H9 (cell line): ENCODE data around the gene PIEZO2. TPM values are rescaled to one million over a fixed set of nuclear protein-coding genes. Genes with fewer than 3 reads are reported as not detected.

Source experiments
- DNase-seq: peaks from one replicate; pipeline ENCODE4 v3.0.0-alpha.2; 2017
- H2AFZ ChIP-seq: one replicate; pipeline ENCODE4 v1.6.1; 2013; ENCODE audit warnings: mild to moderate bottlenecking, low read length, control low read depth, moderate library complexity
- H2AK5ac ChIP-seq: 2 replicates; pipeline ENCODE4 v1.6.1; 2013; ENCODE audit warnings: low read length, control low read depth, mixed read lengths; ENCODE audit not compliant: insufficient read length
- H2BK120ac ChIP-seq: one replicate; pipeline ENCODE4 v1.6.1; 2013; ENCODE audit warnings: low read depth, mild to moderate bottlenecking, low read length, control low read depth, inconsistent platforms; ENCODE audit not compliant: poor library complexity, severe bottlenecking
- H2BK12ac ChIP-seq: 2 replicates; pipeline ENCODE4 v1.6.1; 2013; ENCODE audit warnings: low read length, control low read depth, mixed read lengths, low read depth; ENCODE audit not compliant: insufficient read length
- H2BK15ac ChIP-seq: 2 replicates; pipeline ENCODE4 v1.6.1; 2013; ENCODE audit warnings: low read depth, low read length, control low read depth
- H2BK20ac ChIP-seq: one replicate; pipeline ENCODE4 v1.6.1; 2013; ENCODE audit warnings: low read depth, mild to moderate bottlenecking, low read length, control low read depth, inconsistent platforms; ENCODE audit not compliant: poor library complexity, severe bottlenecking
- H2BK5ac ChIP-seq: 2 replicates; pipeline ENCODE4 v1.6.1; 2013; ENCODE audit warnings: low read length, control low read depth, mixed read lengths; ENCODE audit not compliant: insufficient read length
- H3K14ac ChIP-seq: 2 replicates; pipeline ENCODE4 v1.6.1; 2013; ENCODE audit warnings: low read length, control low read depth; ENCODE audit not compliant: insufficient read depth
- H3K18ac ChIP-seq: 2 replicates; pipeline ENCODE4 v1.6.1; 2013; ENCODE audit warnings: low read depth, mild to moderate bottlenecking, mixed read lengths, low read length, control low read depth; ENCODE audit not compliant: insufficient read length
- H3K23ac ChIP-seq: 2 replicates; pipeline ENCODE4 v1.6.1; 2013; ENCODE audit warnings: low read length, control low read depth, mixed read lengths, low read depth; ENCODE audit not compliant: insufficient read length
- H3K23me2 ChIP-seq: 2 replicates; pipeline ENCODE4 v1.6.1; 2013; ENCODE audit warnings: low read depth, mild to moderate bottlenecking, mixed read lengths, low read length, control low read depth; ENCODE audit not compliant: insufficient read length, poor library complexity, severe bottlenecking
- H3K27ac ChIP-seq: 2 replicates; pipeline ENCODE4 v1.5.1; 2013; ENCODE audit warnings: low read length, control low read depth, mixed read lengths, low read depth; ENCODE audit not compliant: insufficient read length
- H3K27me3 ChIP-seq: 2 replicates; pipeline ENCODE4 v1.6.1; 2013; ENCODE audit warnings: low read length, control low read depth, inconsistent platforms; ENCODE audit not compliant: insufficient read depth
- H3K4ac ChIP-seq: 2 replicates; pipeline ENCODE4 v1.6.1; 2013; ENCODE audit warnings: low read depth, mild to moderate bottlenecking, control low read depth, inconsistent platforms, low read length, moderate library complexity
- H3K4me1 ChIP-seq: 2 replicates; pipeline ENCODE4 v1.6.1; 2013; ENCODE audit warnings: low read length, control low read depth, inconsistent platforms; ENCODE audit not compliant: insufficient read depth
- H3K4me2 ChIP-seq: 2 replicates; pipeline ENCODE4 v1.6.1; 2013; ENCODE audit warnings: low read length, control low read depth, mixed read lengths; ENCODE audit not compliant: insufficient read length, insufficient read depth
- H3K56ac ChIP-seq: 2 replicates; pipeline ENCODE4 v1.6.1; 2013; ENCODE audit warnings: low read depth, mild to moderate bottlenecking, mixed read lengths, low read length, control low read depth; ENCODE audit not compliant: insufficient read length
- H3K79me1 ChIP-seq: 2 replicates; pipeline ENCODE4 v1.6.1; 2013; ENCODE audit warnings: low read depth, mild to moderate bottlenecking, moderate library complexity, low read length, control low read depth, inconsistent platforms; ENCODE audit not compliant: insufficient read depth, poor library complexity, severe bottlenecking
- H3K79me2 ChIP-seq: 2 replicates; pipeline ENCODE4 v1.6.1; 2013; ENCODE audit warnings: low read length, control low read depth, inconsistent platforms; ENCODE audit not compliant: insufficient read depth
- H3K9ac ChIP-seq: 2 replicates; pipeline ENCODE4 v1.6.1; 2013; ENCODE audit warnings: low read length, control low read depth, mixed read lengths; ENCODE audit not compliant: insufficient read length; ENCODE audit errors: extremely low read depth
- H3K9me3 ChIP-seq: one replicate; pipeline ENCODE4 v1.6.1; 2013; ENCODE audit warnings: low read depth, low read length, inconsistent platforms; ENCODE audit not compliant: control insufficient read depth
- H3T11ph ChIP-seq: one replicate; pipeline ENCODE4 v1.6.1; 2013; ENCODE audit warnings: mild to moderate bottlenecking, low read length, control low read depth, inconsistent platforms
- H4K20me1 ChIP-seq: one replicate; pipeline ENCODE4 v1.6.1; 2013; ENCODE audit not compliant: control insufficient read depth, insufficient read length, insufficient read depth
- H4K5ac ChIP-seq: 2 replicates; pipeline ENCODE4 v1.6.1; 2013; ENCODE audit warnings: low read depth, mild to moderate bottlenecking, mixed read lengths, low read length, control low read depth; ENCODE audit not compliant: insufficient read length
- H4K8ac ChIP-seq: replicated peaks from 2 replicates; pipeline ENCODE4 v1.6.1; 2013; ENCODE audit warnings: low read length, control low read depth, mixed read lengths, low read depth; ENCODE audit not compliant: insufficient read length
- H4K91ac ChIP-seq: 2 replicates; pipeline ENCODE4 v1.6.1; 2013; ENCODE audit warnings: low read depth, mild to moderate bottlenecking, moderate library complexity, mixed read lengths, low read length, control low read depth; ENCODE audit not compliant: insufficient read length
- H3K27ac Mint-ChIP-seq, 3 experiments: 2 replicates in 2 of 3; 3 replicates in 1 of 3; pipeline ENCODE4 v1.8.0; 2020 to 2021; ENCODE audit warnings: mixed read lengths in 3 of 3, mild to moderate bottlenecking in 1 of 3, moderate library complexity in 1 of 3
- H3K27me3 Mint-ChIP-seq: 2 replicates; pipeline ENCODE4 v1.8.0; 2021; ENCODE audit warnings: low read depth, mild to moderate bottlenecking, moderate library complexity, mixed read lengths
- H3K36me3 Mint-ChIP-seq, 3 experiments: 2 replicates in 2 of 3; 3 replicates in 1 of 3; pipeline ENCODE4 v1.8.0; 2020 to 2021; ENCODE audit warnings: low read depth in 3 of 3, mixed read lengths in 3 of 3; ENCODE audit not compliant: insufficient read depth in 1 of 3
- H3K4me1 Mint-ChIP-seq, 2 experiments: 2 replicates each; pipeline ENCODE4 v1.8.0; 2020; ENCODE audit warnings: mixed read lengths in 2 of 2
- H3K4me3 Mint-ChIP-seq, 2 experiments: 2 replicates in 1 of 2; 3 replicates in 1 of 2; pipeline ENCODE4 v1.8.0; 2020 to 2021; ENCODE audit warnings: mild to moderate bottlenecking in 2 of 2, mixed read lengths in 2 of 2, moderate library complexity in 1 of 2
- H3K9me3 Mint-ChIP-seq, 2 experiments: 2 replicates in 1 of 2; 3 replicates in 1 of 2; pipeline ENCODE4 v1.8.0; 2020; ENCODE audit warnings: mild to moderate bottlenecking in 2 of 2, mixed read lengths in 2 of 2, moderate library complexity in 1 of 2
- CTCF ChIP-seq: fragments of 200-600 bp; sonication (generic); conservative IDR thresholded peaks from 3 replicates; pipeline ENCODE4 v1.8.0; 2021; ENCODE audit warnings: antibody characterized with exemption, mild to moderate bottlenecking
- WGBS: extraction: QIAGEN DNeasy Blood & Tissue Kit; methylation state at CpG from one replicate; pipeline ENCODE4 v1.1.7; 2013; ENCODE audit warnings: missing lambda C conversion rate, low lambda C conversion rate, mixed read lengths; ENCODE audit not compliant: insufficient read length; ENCODE audit errors: extremely low coverage; 5-methylcytosine and 5-hydroxymethylcytosine counted together
- total RNA-seq: library from RNA; stranded (reverse); gene quantifications from 2 replicates; pipeline ENCODE4 v1.2.1, GENCODE V29; 2021

The PIEZO2 gene
- total RNA-seq, 1 experiment from 2014 or later = 3.9 TPM

- H3K27me3 Mint-ChIP-seq = peaks cover 1% of the 10 kb centered on the region; the same call in 1 of the 2 replicates
- H3T11ph ChIP-seq = no peak overlapping the region
Measured at GRCh38 chr18:10896851-10897250, 252.5 kb downstream of the PIEZO2 start.

More at GRCh38 chr18:10896851-10897250, 252.5 kb downstream of the PIEZO2 start:
- H3K4me2 ChIP-seq = no peak overlapping the region
- H4K91ac ChIP-seq = no peak overlapping the region
- no peaks in the 10 kb centered on the region; a peak in 1 of 5 replicates for H3K9me3 Mint-ChIP-seq
- H3K4ac ChIP-seq = no peak overlapping the region
- no peak overlapping the region for H3K56ac ChIP-seq
- no peak overlapping the region for H4K5ac ChIP-seq
- DNase-seq = no peak
- no CpG with 5 or more reads among the region's 3 CpGs for WGBS
- H2BK20ac ChIP-seq = no peak overlapping the region
- no peak overlapping the region for H2BK120ac ChIP-seq
- no peaks in the 10 kb centered on the region for H3K9me3 ChIP-seq
- no peaks in the 10 kb centered on the region; the same call in 1 of the 2 replicates for H3K4me1 ChIP-seq
- H2BK15ac ChIP-seq = no peak overlapping the region
- no peaks in the 10 kb centered on the region for H3K23me2 ChIP-seq
- no peak overlapping the region for H2AFZ ChIP-seq
- no peak overlapping the region for H3K27ac ChIP-seq
- H3K14ac ChIP-seq = no peak overlapping the region
- peaks cover 0 to 4% (median 0%) of the 10 kb centered on the region in 3 experiments; a peak in 2 of 7 replicates for H3K36me3 Mint-ChIP-seq
- H3K9ac ChIP-seq = no peak overlapping the region
- H2BK12ac ChIP-seq = no peak overlapping the region
- no peaks in the 10 kb centered on the region for H4K20me1 ChIP-seq
- no peaks in the 10 kb centered on the region for H3K79me1 ChIP-seq
- no peak overlapping the region for H2BK5ac ChIP-seq
- no peaks in the 10 kb centered on the region for H3K27me3 ChIP-seq
- no peak overlapping the region for H3K23ac ChIP-seq
- no peak overlapping the region for H4K8ac ChIP-seq
- H3K27ac Mint-ChIP-seq = peak overlapping the region in 1 of 3 experiments; percentile 42; a peak in 3 of 7 replicates
- no peak overlapping the region for H2AK5ac ChIP-seq
- H3K79me2 ChIP-seq = no peaks in the 10 kb centered on the region
- H3K4me3 Mint-ChIP-seq = no peak overlapping the region
- TF ChIP-seq CTCF = no peak
- no peak overlapping the region for H3K18ac ChIP-seq
- H3K4me1 Mint-ChIP-seq = peaks cover 12% of the 10 kb centered on the region in 2 experiments
